Astrocyte (in vitro differentiated cells and primary cell): ENCODE data around the gene RALGPS2. TPM values are rescaled to one million over a fixed set of nuclear protein-coding genes. Genes with fewer than 3 reads are reported as not detected.

Source experiments
- DNase-seq: peaks from one replicate; pipeline ENCODE4 v3.0.0-alpha.2; 2010; ENCODE audit warnings: low read depth
- FAIRE-seq: peaks from 2 replicates; lab custom pipeline; 2011; peaks lifted over from hg19 to GRCh38; lab: Jason Lieb, UNC
- H2AFZ ChIP-seq: 2 replicates; pipeline ENCODE4 v1.6.0; 2012; ENCODE audit warnings: low read depth, low read length, inconsistent platforms
- H3K27ac ChIP-seq: 2 replicates; pipeline ENCODE4 v1.5.1; 2011; ENCODE audit warnings: low read depth, low read length, inconsistent platforms
- H3K27me3 ChIP-seq: 2 replicates; pipeline ENCODE4 v1.6.0; 2011; ENCODE audit warnings: low read length, inconsistent platforms; ENCODE audit not compliant: insufficient read depth
- H3K36me3 ChIP-seq: 2 replicates; pipeline ENCODE4 v1.5.1; 2011; ENCODE audit warnings: low read length, inconsistent platforms; ENCODE audit not compliant: insufficient read depth
- H3K4me1 ChIP-seq: 2 replicates; pipeline ENCODE4 v1.5.1; 2011; ENCODE audit warnings: low read length, inconsistent platforms; ENCODE audit not compliant: insufficient read depth
- H3K4me2 ChIP-seq: 2 replicates; pipeline ENCODE4 v1.6.0; 2012; ENCODE audit warnings: low read length, inconsistent platforms
- H3K4me3 ChIP-seq: 2 replicates; pipeline ENCODE4 v1.5.1; 2011; ENCODE audit warnings: low read depth, mild to moderate bottlenecking, low read length, inconsistent platforms; ENCODE audit not compliant: insufficient read depth
- H3K79me2 ChIP-seq: 2 replicates; pipeline ENCODE4 v1.6.0; 2012; ENCODE audit warnings: mild to moderate bottlenecking, low read length, inconsistent platforms; ENCODE audit not compliant: insufficient read depth
- H3K9ac ChIP-seq: 2 replicates; pipeline ENCODE4 v1.6.0; 2012; ENCODE audit warnings: mild to moderate bottlenecking, low read length, inconsistent platforms
- H3K9me3 ChIP-seq: 2 replicates; pipeline ENCODE4 v1.5.1; 2012; ENCODE audit warnings: low read depth, mild to moderate bottlenecking, low read length, inconsistent platforms; ENCODE audit not compliant: insufficient read depth
- H4K20me1 ChIP-seq: 2 replicates; pipeline ENCODE4 v1.6.0; 2012; ENCODE audit warnings: low read length, inconsistent platforms; ENCODE audit not compliant: insufficient read depth
- H3K27ac Mint-ChIP-seq: one replicate; pipeline ENCODE4 v1.8.0; 2021; ENCODE audit warnings: mild to moderate bottlenecking, mixed read lengths; ENCODE audit not compliant: unreplicated experiment
- H3K27me3 Mint-ChIP-seq: one replicate; pipeline ENCODE4 v1.8.0; 2021; ENCODE audit warnings: low read depth, mixed read lengths; ENCODE audit not compliant: unreplicated experiment
- H3K36me3 Mint-ChIP-seq: one replicate; pipeline ENCODE4 v1.8.0; 2021; ENCODE audit warnings: low read depth, mixed read lengths; ENCODE audit not compliant: unreplicated experiment
- H3K4me1 Mint-ChIP-seq: one replicate; pipeline ENCODE4 v1.8.0; 2021; ENCODE audit warnings: low read depth, mixed read lengths; ENCODE audit not compliant: unreplicated experiment
- H3K4me3 Mint-ChIP-seq: one replicate; pipeline ENCODE4 v1.8.0; 2021; ENCODE audit warnings: mild to moderate bottlenecking, moderate library complexity, mixed read lengths; ENCODE audit not compliant: unreplicated experiment
- H3K9me3 Mint-ChIP-seq: one replicate; pipeline ENCODE4 v1.8.0; 2021; ENCODE audit warnings: mild to moderate bottlenecking, mixed read lengths; ENCODE audit not compliant: unreplicated experiment
- EZH2 ChIP-seq: IDR thresholded peaks from 2 replicates; pipeline ENCODE4 v1.6.1; 2012; ENCODE audit warnings: mild to moderate bottlenecking, low read length, inconsistent platforms; ENCODE audit not compliant: insufficient read depth
- total RNA-seq: library from RNA; stranded (reverse); gene quantifications from 2 replicates; pipeline ENCODE4 v1.2.1, GENCODE V29; 2021
- TF ChIP-seq, protein P1 (sequence below): IDR thresholded peaks from 2 replicates; pipeline ENCODE4 v1.5.1; 2011; ENCODE audit warnings: low read depth, mild to moderate bottlenecking, inconsistent platforms, low read length, moderate library complexity; ENCODE audit not compliant: insufficient read depth

RALGPS2 gene
- total RNA-seq, 1 donor from 2014 or later = 33.6 TPM

DNA sequence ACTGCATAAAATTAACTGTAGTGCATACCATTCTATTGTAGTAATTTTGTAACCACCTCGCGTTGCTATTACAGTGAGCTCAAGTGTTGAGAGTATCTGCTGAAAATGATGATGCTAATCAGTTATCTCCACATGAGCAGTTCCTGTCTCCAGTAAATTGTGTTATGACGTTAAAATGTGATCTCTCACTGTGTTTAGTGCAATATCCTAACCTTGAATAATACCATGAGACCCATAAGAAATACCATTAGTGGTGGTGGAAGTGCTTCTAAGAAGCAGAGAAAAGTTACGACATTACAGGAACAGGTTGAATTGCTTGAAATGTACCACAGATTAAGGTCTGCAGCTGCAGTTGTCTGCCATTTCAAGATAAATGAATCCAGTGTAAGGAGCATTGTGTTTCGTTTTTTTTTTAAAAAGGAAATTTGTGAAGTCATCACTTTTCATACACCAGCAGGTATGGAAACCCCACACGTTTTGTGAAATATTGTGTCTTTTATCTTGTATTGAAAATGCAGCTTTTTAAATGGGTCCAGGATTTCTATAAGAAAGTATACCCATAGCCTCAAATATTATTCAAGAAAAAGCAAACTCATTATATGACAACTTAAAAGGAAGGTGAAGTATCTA is 73.3 kb downstream of the RALGPS2 start:
- Histone ChIP-seq H2AFZ (no peak overlapping the region), H3K9ac (no peak overlapping the region), H4K20me1 (no peaks in the 10 kb centered on the region), H3K36me3 (no peaks in the 10 kb centered on the region), H3K27ac (no peak overlapping the region), H3K27me3 (no peaks in the 10 kb centered on the region), H3K4me2 (no peak overlapping the region), H3K9me3 (no peaks in the 10 kb centered on the region), H3K4me1 (no peaks in the 10 kb centered on the region), H3K79me2 (no peaks in the 10 kb centered on the region), H3K4me3 (no peak overlapping the region)
- Mint-ChIP-seq H3K27ac (no peak overlapping the region), H3K27me3 (no peaks in the 10 kb centered on the region), H3K4me1 (no peaks in the 10 kb centered on the region), H3K4me3 (no peak overlapping the region), H3K36me3 (peaks cover 14% of the 10 kb centered on the region), H3K9me3 (no peaks in the 10 kb centered on the region)
- TF ChIP-seq, protein P1, sequence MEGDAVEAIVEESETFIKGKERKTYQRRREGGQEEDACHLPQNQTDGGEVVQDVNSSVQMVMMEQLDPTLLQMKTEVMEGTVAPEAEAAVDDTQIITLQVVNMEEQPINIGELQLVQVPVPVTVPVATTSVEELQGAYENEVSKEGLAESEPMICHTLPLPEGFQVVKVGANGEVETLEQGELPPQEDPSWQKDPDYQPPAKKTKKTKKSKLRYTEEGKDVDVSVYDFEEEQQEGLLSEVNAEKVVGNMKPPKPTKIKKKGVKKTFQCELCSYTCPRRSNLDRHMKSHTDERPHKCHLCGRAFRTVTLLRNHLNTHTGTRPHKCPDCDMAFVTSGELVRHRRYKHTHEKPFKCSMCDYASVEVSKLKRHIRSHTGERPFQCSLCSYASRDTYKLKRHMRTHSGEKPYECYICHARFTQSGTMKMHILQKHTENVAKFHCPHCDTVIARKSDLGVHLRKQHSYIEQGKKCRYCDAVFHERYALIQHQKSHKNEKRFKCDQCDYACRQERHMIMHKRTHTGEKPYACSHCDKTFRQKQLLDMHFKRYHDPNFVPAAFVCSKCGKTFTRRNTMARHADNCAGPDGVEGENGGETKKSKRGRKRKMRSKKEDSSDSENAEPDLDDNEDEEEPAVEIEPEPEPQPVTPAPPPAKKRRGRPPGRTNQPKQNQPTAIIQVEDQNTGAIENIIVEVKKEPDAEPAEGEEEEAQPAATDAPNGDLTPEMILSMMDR = no peak
- no peak for TF ChIP-seq EZH2
- DNase-seq (no peak), FAIRE-seq (no peak)

- DNase-seq (no peak), FAIRE-seq (no peak)
- no peaks in the 10 kb centered on the region for H3K9me3 ChIP-seq
- Mint-ChIP-seq H3K27me3 (no peaks in the 10 kb centered on the region), H3K4me1 (no peaks in the 10 kb centered on the region), H3K27ac (no peak overlapping the region), H3K36me3 (peaks cover 14% of the 10 kb centered on the region), H3K9me3 (no peaks in the 10 kb centered on the region), H3K4me3 (no peak overlapping the region)
- H4K20me1 ChIP-seq = no peaks in the 10 kb centered on the region
- no peak overlapping the region for H3K4me2 ChIP-seq
- no peak overlapping the region for H3K4me3 ChIP-seq
- H3K27me3 ChIP-seq = no peaks in the 10 kb centered on the region
- no peaks in the 10 kb centered on the region for H3K36me3 ChIP-seq
- H2AFZ ChIP-seq = no peak overlapping the region
- H3K27ac ChIP-seq = no peak overlapping the region
- H3K79me2 ChIP-seq = no peaks in the 10 kb centered on the region
- H3K4me1 ChIP-seq = no peaks in the 10 kb centered on the region
- H3K9ac ChIP-seq = no peak overlapping the region
- TF ChIP-seq EZH2 = no peak
- TF ChIP-seq, protein P1 = no peak
Observed at GRCh38 chr1:178802873-178803272, 77.8 kb downstream of the RALGPS2 start.

DNA sequence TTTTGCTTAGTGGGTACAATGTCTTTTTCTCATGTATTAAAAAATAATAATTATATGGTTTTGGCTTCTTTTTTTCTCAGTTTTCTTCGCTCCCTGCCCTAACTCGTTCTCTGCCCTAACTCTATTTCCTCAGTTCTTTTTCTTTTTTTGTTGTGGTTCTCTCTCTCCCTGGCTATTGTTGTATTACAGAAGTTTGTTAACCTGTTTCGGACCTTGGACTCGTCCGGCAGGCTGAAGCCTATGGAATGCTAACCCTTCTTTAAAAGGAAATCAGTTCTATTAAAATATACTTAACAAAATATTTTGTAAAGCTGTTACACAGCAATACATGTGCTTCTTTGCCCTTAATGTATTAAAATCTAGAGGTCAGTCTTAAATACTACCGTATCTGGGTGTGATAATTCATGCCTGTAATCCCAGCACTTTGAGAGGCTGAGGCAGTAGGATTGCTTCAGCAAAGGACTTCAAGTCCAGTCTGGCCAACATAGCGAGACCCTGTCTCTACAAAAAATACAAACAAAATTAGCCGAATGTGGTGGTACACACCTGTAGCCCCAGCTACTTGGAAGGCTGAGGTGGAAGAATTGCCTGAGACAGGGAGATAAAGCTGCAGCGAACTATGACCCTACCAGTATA is 81.7 kb downstream of the RALGPS2 start:
- H2AFZ ChIP-seq = no peak overlapping the region
- no peaks in the 10 kb centered on the region for H3K4me1 Mint-ChIP-seq
- H3K4me3 Mint-ChIP-seq = no peak overlapping the region
- no peaks in the 10 kb centered on the region for H3K9me3 Mint-ChIP-seq
- H3K27ac ChIP-seq = no peak overlapping the region
- H3K79me2 ChIP-seq = no peaks in the 10 kb centered on the region
- DNase-seq = no peak
- H3K36me3 Mint-ChIP-seq = peaks cover 2% of the 10 kb centered on the region
- no peak for FAIRE-seq
- H3K27ac Mint-ChIP-seq = no peak overlapping the region
- H3K4me2 ChIP-seq = no peak overlapping the region
- H3K27me3 ChIP-seq = no peaks in the 10 kb centered on the region
- no peak for TF ChIP-seq EZH2
- TF ChIP-seq, protein P1 = no peak
- no peak overlapping the region for H3K9ac ChIP-seq
- no peaks in the 10 kb centered on the region for H4K20me1 ChIP-seq
- no peak overlapping the region for H3K4me3 ChIP-seq
- no peaks in the 10 kb centered on the region for H3K4me1 ChIP-seq
- no peaks in the 10 kb centered on the region for H3K27me3 Mint-ChIP-seq
- H3K36me3 ChIP-seq = no peaks in the 10 kb centered on the region
- no peaks in the 10 kb centered on the region for H3K9me3 ChIP-seq
